ENCODE measurements around the gene KRTAP2-2. TPM values are rescaled to one million over a fixed set of nuclear protein-coding genes. Genes with fewer than 3 reads are reported as not detected.
A peak's percentile ranks its signal among the peaks of the same experiment; 100 is the strongest.
"Not testable (repeated sequence)": the region's sequence is repeated elsewhere in the genome, so short reads cannot be mapped to it uniquely, and the experiment has no call there.

Gene KRTAP2-2
- polyA plus RNA-seq, 1 experiment, result 0.16 TPM

DNA sequence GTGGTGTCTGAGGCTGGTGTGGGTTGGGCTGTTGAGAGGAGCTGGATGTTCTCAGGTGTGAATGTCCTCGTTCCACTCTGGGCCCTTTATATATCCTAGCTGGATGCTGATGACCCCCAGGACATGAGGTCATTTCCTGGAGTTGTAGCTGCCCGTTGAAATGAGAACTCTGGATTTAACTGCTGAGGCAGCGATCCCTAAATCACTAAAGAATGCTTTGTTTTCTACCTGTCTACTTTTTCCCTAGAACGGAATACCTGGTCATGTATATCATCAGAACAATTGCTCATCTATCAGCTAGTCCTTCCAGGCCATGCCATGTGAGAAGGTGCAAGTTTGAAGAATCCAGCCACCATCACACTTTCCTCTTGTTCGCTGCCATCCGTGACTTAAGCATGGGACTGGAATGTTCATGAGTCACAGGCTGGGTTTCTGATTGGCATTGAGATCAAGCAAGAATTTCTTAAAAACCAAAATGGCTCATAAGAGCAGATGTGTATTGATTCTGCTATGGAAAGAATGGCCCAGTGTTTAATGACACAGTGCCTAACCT, 5.1 kb upstream of the KRTAP2-2 start, which contains the start of gene KRTAP2-3:
KRTAP2-3 (minus strand) TSS at position 63 of the 553 bp plus-strand sequence. CDS start 64 bp downstream, outside the sequence.
- peak; percentile 89 for DNase-seq (ENCODE audit: low read depth)
- ChIA-PET POLR2A (interaction anchor here (0.7 to 1.2 kb wide), 4 partner anchors 12 to 108 kb away, joined by 3 read pairs; partner anchors contain the start of gene KRTAP1-5), CTCF (interaction anchor here (0.6 to 2.2 kb wide), 11 partner anchors 9 to 606 kb away, joined by 3 to 9 read pairs (median 4); partner anchors contain the start of gene KRTAP1-5)
- TF ChIP-seq, protein P1, sequence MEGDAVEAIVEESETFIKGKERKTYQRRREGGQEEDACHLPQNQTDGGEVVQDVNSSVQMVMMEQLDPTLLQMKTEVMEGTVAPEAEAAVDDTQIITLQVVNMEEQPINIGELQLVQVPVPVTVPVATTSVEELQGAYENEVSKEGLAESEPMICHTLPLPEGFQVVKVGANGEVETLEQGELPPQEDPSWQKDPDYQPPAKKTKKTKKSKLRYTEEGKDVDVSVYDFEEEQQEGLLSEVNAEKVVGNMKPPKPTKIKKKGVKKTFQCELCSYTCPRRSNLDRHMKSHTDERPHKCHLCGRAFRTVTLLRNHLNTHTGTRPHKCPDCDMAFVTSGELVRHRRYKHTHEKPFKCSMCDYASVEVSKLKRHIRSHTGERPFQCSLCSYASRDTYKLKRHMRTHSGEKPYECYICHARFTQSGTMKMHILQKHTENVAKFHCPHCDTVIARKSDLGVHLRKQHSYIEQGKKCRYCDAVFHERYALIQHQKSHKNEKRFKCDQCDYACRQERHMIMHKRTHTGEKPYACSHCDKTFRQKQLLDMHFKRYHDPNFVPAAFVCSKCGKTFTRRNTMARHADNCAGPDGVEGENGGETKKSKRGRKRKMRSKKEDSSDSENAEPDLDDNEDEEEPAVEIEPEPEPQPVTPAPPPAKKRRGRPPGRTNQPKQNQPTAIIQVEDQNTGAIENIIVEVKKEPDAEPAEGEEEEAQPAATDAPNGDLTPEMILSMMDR (IDR thresholded peaks at IDR 0.05; ENCODE audit: insufficient read depth, low read depth, low read length), result no peak
- H3K36me3 ChIP-seq (ENCODE audit: control insufficient read depth, insufficient read depth, low read length), result no peaks in the 10 kb centered on the region; the same call in 1 of the 2 replicates
- no peaks in the 10 kb centered on the region for H3K27me3 ChIP-seq (ENCODE audit: control insufficient read depth, insufficient read depth, low read length)
- no peak within 1 kb of the TSS for H3K4me3 ChIP-seq (ENCODE audit: low read depth, low read length)

DNA sequence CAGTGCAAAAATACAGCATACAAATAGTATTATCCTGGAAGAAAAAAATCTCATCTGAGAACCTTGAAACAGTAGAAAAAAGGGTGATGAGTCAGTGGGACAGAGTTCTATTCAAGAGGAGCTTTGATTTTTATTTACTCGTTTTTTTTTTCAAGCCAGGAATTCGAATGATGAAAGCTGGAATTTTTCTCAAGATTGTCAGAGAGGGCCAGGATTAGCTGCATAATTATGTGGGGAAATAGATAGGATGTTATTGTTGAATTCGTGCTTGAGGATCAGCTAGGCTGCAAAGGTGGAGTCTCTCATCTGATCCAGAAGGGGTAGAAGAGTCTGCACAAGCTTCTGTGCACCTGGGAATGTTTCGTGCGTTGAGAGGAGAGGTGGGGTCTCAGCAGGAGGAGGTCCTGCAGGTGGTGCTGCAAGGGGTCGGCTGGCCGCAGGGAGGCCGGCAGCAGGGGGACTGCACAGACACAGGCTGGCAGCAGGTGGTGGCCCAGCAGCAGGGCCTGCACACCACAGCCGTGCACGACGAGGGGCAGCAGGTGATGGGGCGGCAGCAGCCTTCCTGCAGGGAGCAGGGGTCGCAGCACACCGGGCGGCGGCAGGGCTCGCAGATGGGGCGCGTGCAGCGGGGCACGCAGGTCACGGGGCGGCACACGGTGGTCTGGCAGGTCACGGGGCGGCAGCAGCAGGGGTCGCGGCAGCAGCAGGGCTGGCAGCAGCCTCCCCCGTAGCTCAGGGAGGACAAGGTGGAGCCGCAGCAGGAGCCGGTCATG, 4.4 kb upstream of the KRTAP2-2 start:
- H3K4me3 ChIP-seq (ENCODE audit: low read depth, low read length); H3K27me3 ChIP-seq (ENCODE audit: control insufficient read depth, insufficient read depth, low read length); H3K36me3 ChIP-seq (ENCODE audit: control insufficient read depth, insufficient read depth, low read length): not testable (repeated sequence)
- ChIA-PET POLR2A (interaction anchor here (0.5 to 1.2 kb wide), 14 partner anchors 10 to 632 kb away, joined by 3 to 6 read pairs (median 4); partner anchors contain the start of genes KRT34 and KRTAP1-5), CTCF (interaction anchor here (0.5 to 2.2 kb wide), 12 partner anchors 33 to 607 kb away, joined by 3 to 9 read pairs (median 4); partner anchors contain the start of gene KRTAP1-5)
- peak; percentile 91 for DNase-seq (ENCODE audit: low read depth)

DNA sequence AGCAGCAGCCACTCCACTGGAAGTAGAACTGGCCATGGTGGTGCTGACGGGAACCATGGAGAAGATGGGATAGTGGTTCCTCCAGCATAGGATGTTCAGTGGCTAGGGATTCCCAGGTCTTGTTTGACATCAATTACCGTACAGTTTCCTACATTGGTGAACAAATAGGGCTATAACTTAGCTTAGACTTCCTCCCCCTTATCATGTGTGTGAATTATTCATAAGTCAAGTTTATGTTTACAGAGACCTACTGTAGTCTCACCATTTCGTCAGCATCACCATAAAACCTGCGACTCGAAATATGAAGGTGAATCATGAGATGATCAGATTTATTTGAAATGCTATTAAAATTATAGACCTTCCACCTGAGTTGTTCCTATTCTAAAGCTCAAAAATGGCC, 3.7 kb upstream of the KRTAP2-2 start:
- no peak for DNase-seq (ENCODE audit: low read depth)
- POLR2A ChIA-PET, result interaction anchor here (0.5 to 0.9 kb wide), 5 partner anchors 9 to 319 kb away, joined by 3 to 5 read pairs (median 4); no protein-coding TSS in a partner anchor
- H3K27me3 ChIP-seq (ENCODE audit: control insufficient read depth, insufficient read depth, low read length), result no peaks in the 10 kb centered on the region
- TF ChIP-seq, protein P1 (IDR thresholded peaks at IDR 0.05; ENCODE audit: insufficient read depth, low read depth, low read length), result no peak
- H3K4me3 ChIP-seq (ENCODE audit: low read depth, low read length), result no peak overlapping the region
- H3K36me3 ChIP-seq (ENCODE audit: control insufficient read depth, insufficient read depth, low read length), result no peaks in the 10 kb centered on the region; the same call in 1 of the 2 replicates
- CTCF ChIA-PET, result interaction anchor here (0.5 to 1.9 kb wide), 7 partner anchors 32 to 296 kb away, joined by 3 to 7 read pairs (median 3); partner anchors contain the start of gene KRTAP1-5

DNA sequence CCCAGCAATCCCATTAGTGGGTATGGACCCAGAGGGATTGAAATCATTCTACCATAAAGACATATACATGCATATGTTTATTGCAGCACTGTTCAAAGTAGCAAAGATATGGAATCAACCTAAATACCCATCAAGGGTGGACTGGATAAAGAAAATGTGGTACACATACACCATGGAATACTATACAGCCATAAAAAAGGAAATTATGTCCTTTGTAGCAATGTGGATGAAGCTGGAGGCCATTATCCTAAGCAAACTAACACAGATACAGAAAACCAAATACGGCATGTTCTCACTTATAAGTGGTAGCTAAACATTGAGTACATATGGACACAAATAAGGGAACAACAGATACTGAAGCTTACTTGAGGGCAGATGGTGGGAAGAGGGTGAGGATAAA, 2.5 kb upstream of the KRTAP2-2 start:
- no peak for DNase-seq (ENCODE audit: low read depth)
- TF ChIP-seq, protein P1 (IDR thresholded peaks at IDR 0.05; ENCODE audit: insufficient read depth, low read depth, low read length), result no peak
- ChIA-PET POLR2A (interaction anchor here (0.7 kb wide), 1 partner anchor 56 kb away, joined by 4 read pairs; no protein-coding TSS in a partner anchor), CTCF (interaction anchor here (0.6 to 1.9 kb wide), 2 partner anchors 19 to 148 kb away, joined by 3 to 7 read pairs; no protein-coding TSS in a partner anchor)
- Histone ChIP-seq H3K27me3 (ENCODE audit: control insufficient read depth, insufficient read depth, low read length) (no peaks in the 10 kb centered on the region), H3K4me3 (ENCODE audit: low read depth, low read length) (no peak overlapping the region), H3K36me3 (ENCODE audit: control insufficient read depth, insufficient read depth, low read length) (no peaks in the 10 kb centered on the region; the same call in 1 of the 2 replicates)

DNA sequence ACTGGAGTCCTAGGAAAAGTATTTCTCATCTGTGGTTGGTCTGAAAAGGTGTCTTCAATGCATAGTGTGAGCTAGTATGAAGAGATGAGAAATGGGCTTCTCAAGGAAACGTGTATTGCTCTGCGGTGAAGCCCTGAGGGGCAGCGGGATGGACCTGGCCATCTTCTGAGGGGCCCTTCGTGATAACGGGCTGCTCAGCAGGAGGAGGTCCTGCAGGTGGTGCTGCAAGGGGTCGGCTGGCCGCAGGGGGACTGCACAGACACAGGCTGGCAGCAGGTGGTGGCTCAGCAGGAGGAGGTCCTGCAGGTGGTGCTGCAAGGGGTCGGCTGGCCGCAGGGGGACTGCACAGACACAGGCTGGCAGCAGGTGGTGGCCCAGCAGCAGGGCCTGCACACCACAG, 474 bp downstream of the KRTAP2-2 start:
- CTCF ChIA-PET; DNase-seq (ENCODE audit: low read depth); POLR2A ChIA-PET; H3K36me3 ChIP-seq (ENCODE audit: control insufficient read depth, insufficient read depth, low read length); H3K4me3 ChIP-seq (ENCODE audit: low read depth, low read length); H3K27me3 ChIP-seq (ENCODE audit: control insufficient read depth, insufficient read depth, low read length): not testable (repeated sequence)

DNA sequence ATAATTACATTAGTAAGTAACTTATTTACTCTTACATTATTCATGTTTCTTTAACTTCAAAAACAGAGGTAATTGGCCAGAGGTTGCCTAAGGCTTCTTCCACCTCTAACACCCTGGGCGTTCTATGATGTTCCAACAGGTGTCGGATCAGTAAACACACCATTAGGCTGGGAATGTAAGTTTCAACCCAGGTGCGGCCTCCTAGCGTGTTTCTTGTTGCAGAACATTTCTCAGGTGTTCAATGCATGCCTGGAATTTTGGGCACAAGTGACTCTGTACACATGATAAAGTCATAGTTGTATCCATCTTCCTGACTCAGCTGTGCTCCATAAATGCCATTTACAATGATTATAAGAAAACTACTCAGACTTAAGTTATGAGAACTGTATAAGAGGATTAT, 1.0 kb downstream of the KRTAP2-2 start:
- ChIA-PET CTCF (no interaction called here), POLR2A (no interaction called here)

More for the DNA sequence above, 1.0 kb downstream of the KRTAP2-2 start:
- Histone ChIP-seq H3K4me3 (ENCODE audit: low read depth, low read length) (no peak overlapping the region), H3K27me3 (ENCODE audit: control insufficient read depth, insufficient read depth, low read length) (no peaks in the 10 kb centered on the region), H3K36me3 (ENCODE audit: control insufficient read depth, insufficient read depth, low read length) (no peaks in the 10 kb centered on the region; the same call in 1 of the 2 replicates)
- no peak for DNase-seq (ENCODE audit: low read depth)
- TF ChIP-seq, protein P1 (IDR thresholded peaks at IDR 0.05; ENCODE audit: insufficient read depth, low read depth, low read length), result no peak
